K562 (cell line): ENCODE measurements around the gene RNASE8. TPM values are rescaled to one million over a fixed set of nuclear protein-coding genes. Genes with fewer than 3 reads are reported as not detected.

ENCODE experiments used
- ADNP ChIP-seq: fragments of 200-800 bp; sonication (Bioruptor generic); IDR thresholded peaks from 2 replicates; pipeline ENCODE4 v1.6.1; 2016; ENCODE audit warnings: missing genetic modification characterization, missing compliant biosample characterization
- CBX2 ChIP-seq: fragments of 200-600 bp; sonication (generic); IDR thresholded peaks from one replicate; pipeline ENCODE4 v1.6.1; 2012; ENCODE audit warnings: mild to moderate bottlenecking, low read length, inconsistent platforms; ENCODE audit not compliant: insufficient read depth, poor library complexity, severe bottlenecking
- CBX3 ChIP-seq, 2 experiments: IDR thresholded peaks; 1 replicate in 1 of 2; 2 replicates in 1 of 2; pipeline ENCODE4 v1.6.1; 2012; ENCODE audit warnings: inconsistent platforms in 2 of 2, low read length in 2 of 2, borderline replicate concordance in 1 of 2, control low read depth in 1 of 2
- HLTF ChIP-seq: fragments of 450-650 bp; IDR thresholded peaks from 2 replicates; pipeline ENCODE4 v1.6.1; 2016
- HNRNPLL ChIP-seq: fragments of 200-400 bp; formaldehyde crosslinking; IDR thresholded peaks from 2 replicates; pipeline ENCODE4 v1.6.1; 2017; ENCODE audit warnings: low read length, low read depth, mild to moderate bottlenecking; ENCODE audit not compliant: poor library complexity, severe bottlenecking
- JUND ChIP-seq, 2 experiments: IDR thresholded peaks; 2 replicates in 1 of 2; 3 replicates in 1 of 2; pipeline ENCODE4 v1.6.1; 2011; ENCODE audit warnings: borderline replicate concordance in 2 of 2, low read depth in 2 of 2, low read length in 2 of 2, improper control_type of control experiment in 1 of 2, missing biosample characterization in 1 of 2, missing genetic modification characterization in 1 of 2, missing genetic modification reagents in 1 of 2
- KDM5B ChIP-seq: fragments of 200-600 bp; sonication (generic); IDR thresholded peaks from 2 replicates; pipeline ENCODE4 v1.6.1; 2012; ENCODE audit warnings: low read depth, mild to moderate bottlenecking, moderate library complexity, low read length, control low read depth, inconsistent platforms; ENCODE audit not compliant: insufficient replicate concordance
- LCOR ChIP-seq: sonication (generic); formaldehyde crosslinking; IDR thresholded peaks from 2 replicates; pipeline ENCODE4 v1.8.0; 2022; ENCODE audit warnings: mild to moderate bottlenecking, missing genetic modification reagents
- NFIX ChIP-seq: fragments of 250-450 bp; sonication (Bioruptor Pico); IDR thresholded peaks from 2 replicates; pipeline ENCODE4 v1.4.0; 2020; ENCODE audit warnings: low read depth, mild to moderate bottlenecking, moderate library complexity
- RAD21 ChIP-seq, 2 experiments: fragments of 250-450 bp in 1 of 2; fragments of 450-650 bp in 1 of 2; sonication (Bioruptor Pico) in 1 of 2; formaldehyde crosslinking in 1 of 2; IDR thresholded peaks in 1 of 2; conservative IDR thresholded peaks in 1 of 2; 2 replicates each; pipeline versions ENCODE4 v1.4.0 to v1.8.0; 2020 to 2022; ENCODE audit warnings: mild to moderate bottlenecking in 2 of 2, moderate library complexity in 1 of 2
- RBFOX2 ChIP-seq: fragments of 200-400 bp; formaldehyde crosslinking; IDR thresholded peaks from 2 replicates; pipeline ENCODE4 v1.6.1; 2017; ENCODE audit warnings: low read depth, mild to moderate bottlenecking, low read length, moderate library complexity
- RFX7 ChIP-seq: fragments of 250-450 bp; sonication (Bioruptor Pico); IDR thresholded peaks from 2 replicates; pipeline ENCODE4 v1.5.1; 2021; ENCODE audit warnings: mild to moderate bottlenecking
- SNIP1 ChIP-seq: fragments of 450-650 bp; IDR thresholded peaks from 2 replicates; pipeline ENCODE4 v1.7.1; 2017; ENCODE audit warnings: low read depth, mild to moderate bottlenecking
- U2AF1 ChIP-seq: fragments of 200-400 bp; formaldehyde crosslinking; optimal IDR thresholded peaks from 2 replicates; pipeline ENCODE3; 2017; ENCODE audit warnings: mild to moderate bottlenecking, low read depth, low read length, moderate library complexity
- ZNF174 ChIP-seq: fragments of 250-450 bp; sonication (Bioruptor Pico); IDR thresholded peaks from 2 replicates; pipeline ENCODE4 v1.4.0; 2020; ENCODE audit warnings: mild to moderate bottlenecking
- ZNF175 ChIP-seq: fragments of 200-800 bp; sonication (Bioruptor generic); IDR thresholded peaks from 2 replicates; pipeline ENCODE4 v1.6.1; 2016; ENCODE audit warnings: low read depth, mild to moderate bottlenecking, missing genetic modification characterization, missing compliant biosample characterization
- ZNF239 ChIP-seq: fragments of 250-450 bp; sonication (Bioruptor Pico); IDR thresholded peaks from 2 replicates; pipeline ENCODE4 v1.4.0; 2020; ENCODE audit warnings: mild to moderate bottlenecking
- ZNF766 ChIP-seq: fragments of 200-800 bp; sonication (Bioruptor generic); conservative IDR thresholded peaks from 2 replicates; pipeline ENCODE4 v1.6.1; 2016; ENCODE audit warnings: missing genetic modification characterization, missing compliant biosample characterization
- polyA plus RNA-seq, 8 experiments: library from polyadenylated mRNA; depleted of rRNA in 4 of 8; stranded (reverse) in 5 of 8; unstranded in 3 of 8; fragments of >200 nt; fragmentation: Nextera tagmentation in 2 of 8; fragmentation: Illumina TruSeq in 1 of 8; extraction: Ambion mirVana in 2 of 8; extraction: Trizol in 1 of 8; gene quantifications; 2 replicates each; pipeline versions ENCODE4 v1.2.1 to v1.2.3, GENCODE V29; 2011 to 2014; ENCODE audit warnings: inconsistent platforms in 1 of 8, missing spikeins in 1 of 8
- total RNA-seq, 7 experiments: library from RNA; depleted of rRNA in 6 of 7; stranded (reverse); fragments of >200 nt in 6 of 7; fragmentation: Illumina TruSeq in 2 of 7; extraction: Trizol in 2 of 7; gene quantifications; 2 replicates each; pipeline versions ENCODE4 v1.2.1 to v1.2.3, GENCODE V29; 2011 to 2021; ENCODE audit warnings: low replicate concordance in 1 of 7
- TF ChIP-seq, protein P1 (sequence below): fragments of 450-650 bp; conservative IDR thresholded peaks from 2 replicates; pipeline ENCODE4 v1.6.1; 2016; ENCODE audit warnings: missing genetic modification characterization, low read depth, mild to moderate bottlenecking, control low read depth, missing compliant biosample characterization
- TF ChIP-seq, protein P2 (sequence below), 3 experiments: IDR thresholded peaks in 2 of 3; conservative IDR thresholded peaks in 1 of 3; 2 replicates each; pipeline ENCODE4 v1.5.1; 2011 to 2012; ENCODE audit warnings: low read length in 3 of 3, mild to moderate bottlenecking in 3 of 3, control low read depth in 2 of 3, improper control_type of control experiment in 1 of 3, inconsistent platforms in 1 of 3, low read depth in 1 of 3, mixed read lengths in 1 of 3, moderate library complexity in 1 of 3; ENCODE audit not compliant: insufficient read depth in 2 of 3
- TF ChIP-seq, protein P3 (sequence below): fragments of 250-450 bp; sonication (Bioruptor Pico); IDR thresholded peaks from 2 replicates; pipeline ENCODE4 v1.5.0; 2020; ENCODE audit warnings: mild to moderate bottlenecking, borderline replicate concordance

RNASE8 gene
- total and polyA plus RNA-seq, 9 of the 15 experiments (the other 6 are each of a cell fraction or from before 2014, with no cell fraction given) = not detected

DNA sequence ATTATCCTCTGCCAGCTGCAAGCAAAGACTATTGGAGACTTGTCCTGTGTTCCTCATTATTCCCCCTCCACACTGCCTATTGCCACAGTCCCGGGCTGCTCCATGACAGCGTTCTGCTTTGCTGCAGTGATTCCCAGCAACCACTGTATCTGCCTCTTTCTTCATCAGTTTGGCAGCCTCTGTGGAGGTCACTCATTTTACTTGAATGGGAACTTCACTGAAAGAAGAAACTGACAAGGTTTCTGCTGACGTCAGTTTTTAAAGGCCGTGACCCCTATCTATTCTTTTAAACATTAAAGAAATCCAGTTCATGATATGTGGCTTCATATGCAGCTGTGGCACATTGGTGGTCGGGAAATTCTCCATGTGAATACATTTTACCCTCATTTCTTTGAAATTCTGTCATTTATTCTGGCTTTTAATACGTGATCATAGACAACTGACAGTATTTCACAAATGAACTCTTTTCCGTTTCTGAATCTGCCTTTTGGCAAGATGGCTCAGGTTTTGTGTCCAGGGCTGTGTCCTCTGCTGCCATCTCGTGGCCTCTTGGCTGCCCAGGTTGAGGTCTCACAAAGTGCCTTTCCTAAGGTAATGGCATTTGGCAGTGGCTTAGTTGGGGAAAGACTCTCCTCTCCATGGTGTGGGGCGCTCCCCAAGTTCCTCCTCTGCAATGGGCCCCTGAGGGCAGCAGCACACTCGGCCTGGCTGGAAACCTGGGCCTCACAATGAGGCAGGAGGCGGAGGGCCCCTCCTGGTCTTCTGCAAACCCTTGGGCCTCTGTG lies 49.1 kb downstream of the RNASE8 start (continued):
- TF ChIP-seq, protein P1, sequence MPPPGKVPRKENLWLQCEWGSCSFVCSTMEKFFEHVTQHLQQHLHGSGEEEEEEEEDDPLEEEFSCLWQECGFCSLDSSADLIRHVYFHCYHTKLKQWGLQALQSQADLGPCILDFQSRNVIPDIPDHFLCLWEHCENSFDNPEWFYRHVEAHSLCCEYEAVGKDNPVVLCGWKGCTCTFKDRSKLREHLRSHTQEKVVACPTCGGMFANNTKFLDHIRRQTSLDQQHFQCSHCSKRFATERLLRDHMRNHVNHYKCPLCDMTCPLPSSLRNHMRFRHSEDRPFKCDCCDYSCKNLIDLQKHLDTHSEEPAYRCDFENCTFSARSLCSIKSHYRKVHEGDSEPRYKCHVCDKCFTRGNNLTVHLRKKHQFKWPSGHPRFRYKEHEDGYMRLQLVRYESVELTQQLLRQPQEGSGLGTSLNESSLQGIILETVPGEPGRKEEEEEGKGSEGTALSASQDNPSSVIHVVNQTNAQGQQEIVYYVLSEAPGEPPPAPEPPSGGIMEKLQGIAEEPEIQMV (tag) = peak; percentile 61; the same call in 1 of the 2 replicates
- TF ChIP-seq CBX3 (IDR thresholded peaks at IDR 0.05; ENCODE audit: borderline replicate concordance in 1 of 2, low read length in 2 of 2) = no peak
- TF ChIP-seq JUND (IDR thresholded peaks at IDR 0.05; ENCODE audit: borderline replicate concordance, low read depth, low read length) = 0 out of 2 replicates have a peak, but pooled peaks have one; percentile 19
- peak; percentile 51; the same call in 1 of the 3 replicates for TF ChIP-seq JUND (tag; IDR thresholded peaks at IDR 0.05; ENCODE audit: borderline replicate concordance, low read depth, low read length)
- 0 out of 2 replicates have a peak, but pooled peaks have one; percentile 16 for TF ChIP-seq ZNF175
- TF ChIP-seq RBFOX2 = peak; percentile 36; the same call in 1 of the 2 replicates
- TF ChIP-seq, protein P2, sequence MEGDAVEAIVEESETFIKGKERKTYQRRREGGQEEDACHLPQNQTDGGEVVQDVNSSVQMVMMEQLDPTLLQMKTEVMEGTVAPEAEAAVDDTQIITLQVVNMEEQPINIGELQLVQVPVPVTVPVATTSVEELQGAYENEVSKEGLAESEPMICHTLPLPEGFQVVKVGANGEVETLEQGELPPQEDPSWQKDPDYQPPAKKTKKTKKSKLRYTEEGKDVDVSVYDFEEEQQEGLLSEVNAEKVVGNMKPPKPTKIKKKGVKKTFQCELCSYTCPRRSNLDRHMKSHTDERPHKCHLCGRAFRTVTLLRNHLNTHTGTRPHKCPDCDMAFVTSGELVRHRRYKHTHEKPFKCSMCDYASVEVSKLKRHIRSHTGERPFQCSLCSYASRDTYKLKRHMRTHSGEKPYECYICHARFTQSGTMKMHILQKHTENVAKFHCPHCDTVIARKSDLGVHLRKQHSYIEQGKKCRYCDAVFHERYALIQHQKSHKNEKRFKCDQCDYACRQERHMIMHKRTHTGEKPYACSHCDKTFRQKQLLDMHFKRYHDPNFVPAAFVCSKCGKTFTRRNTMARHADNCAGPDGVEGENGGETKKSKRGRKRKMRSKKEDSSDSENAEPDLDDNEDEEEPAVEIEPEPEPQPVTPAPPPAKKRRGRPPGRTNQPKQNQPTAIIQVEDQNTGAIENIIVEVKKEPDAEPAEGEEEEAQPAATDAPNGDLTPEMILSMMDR (IDR thresholded peaks at IDR 0.05 in 2 of 3, conservative IDR thresholded peaks at IDR 0.05 in 1 of 3; ENCODE audit: insufficient read depth in 2 of 3, low read depth in 1 of 3, low read length in 3 of 3) = peak; percentile 79 to 86 (median 85)
- TF ChIP-seq NFIX (CRISPR knock-in tag) = no peak
- no peak for TF ChIP-seq SNIP1
- no peak for TF ChIP-seq LCOR (CRISPR knock-in tag)
- TF ChIP-seq ZNF766 (CRISPR knock-in tag) = peak; percentile 63
- TF ChIP-seq, protein P3, sequence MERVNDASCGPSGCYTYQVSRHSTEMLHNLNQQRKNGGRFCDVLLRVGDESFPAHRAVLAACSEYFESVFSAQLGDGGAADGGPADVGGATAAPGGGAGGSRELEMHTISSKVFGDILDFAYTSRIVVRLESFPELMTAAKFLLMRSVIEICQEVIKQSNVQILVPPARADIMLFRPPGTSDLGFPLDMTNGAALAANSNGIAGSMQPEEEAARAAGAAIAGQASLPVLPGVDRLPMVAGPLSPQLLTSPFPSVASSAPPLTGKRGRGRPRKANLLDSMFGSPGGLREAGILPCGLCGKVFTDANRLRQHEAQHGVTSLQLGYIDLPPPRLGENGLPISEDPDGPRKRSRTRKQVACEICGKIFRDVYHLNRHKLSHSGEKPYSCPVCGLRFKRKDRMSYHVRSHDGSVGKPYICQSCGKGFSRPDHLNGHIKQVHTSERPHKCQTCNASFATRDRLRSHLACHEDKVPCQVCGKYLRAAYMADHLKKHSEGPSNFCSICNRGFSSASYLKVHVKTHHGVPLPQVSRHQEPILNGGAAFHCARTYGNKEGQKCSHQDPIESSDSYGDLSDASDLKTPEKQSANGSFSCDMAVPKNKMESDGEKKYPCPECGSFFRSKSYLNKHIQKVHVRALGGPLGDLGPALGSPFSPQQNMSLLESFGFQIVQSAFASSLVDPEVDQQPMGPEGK (CRISPR knock-in tag) = no peak
- no peak for TF ChIP-seq ZNF174
- no peak for TF ChIP-seq CBX2
- TF ChIP-seq RAD21 (CRISPR knock-in tag; conservative IDR thresholded peaks at IDR 0.05 in 1 of 2, IDR thresholded peaks at IDR 0.05 in 1 of 2) = peak; percentile 67 to 73
- TF ChIP-seq HLTF = no peak
- no peak for TF ChIP-seq ADNP (tag)
- 0 out of 2 replicates have a peak, but pooled peaks have one; percentile 20 for TF ChIP-seq ZNF239 (CRISPR knock-in tag)
- TF ChIP-seq KDM5B = no peak
- TF ChIP-seq HNRNPLL = no peak
- no peak for TF ChIP-seq U2AF1
- no peak for TF ChIP-seq RFX7 (CRISPR knock-in tag)
